Activated naive CD8-positive, alpha-beta T cell treated with anti-CD3 and anti-CD28 coated beads, Interleukin-2, amount 10 ng/mL, durations not matched to agents 7 days and 5 days (primary cell): ENCODE data around the gene TAS2R9. TPM values are rescaled to one million over a fixed set of nuclear protein-coding genes. Genes with fewer than 3 reads are reported as not detected.

ENCODE experiments used
- ATAC-seq: fragments of 150-1000 bp; cut with Tn5 transposase; one replicate; pipeline ENCODE4 v1.10.0; 2021; ENCODE audit warnings: low read depth, moderate library complexity
- POLR2A ChIA-PET: fragments of 350-600 bp; sonication (Branson Sonifier 250); formaldehyde crosslinking; loops from one replicate; lab custom pipeline; 2021; ENCODE audit warnings: antibody characterized with exemption; lab: Charles Lee
- DNase-seq: peaks from one replicate; pipeline ENCODE4 v3.0.0; 2021
- H3K27ac Mint-ChIP-seq: one replicate; pipeline ENCODE4 v1.8.0; 2022; ENCODE audit warnings: mild to moderate bottlenecking, mixed read lengths
- H3K27me3 Mint-ChIP-seq: one replicate; pipeline ENCODE4 v1.8.0; 2022; ENCODE audit warnings: mild to moderate bottlenecking, moderate library complexity, mixed read lengths
- H3K36me3 Mint-ChIP-seq: one replicate; pipeline ENCODE4 v1.8.0; 2021; ENCODE audit warnings: mild to moderate bottlenecking, mixed read lengths
- H3K4me1 Mint-ChIP-seq: one replicate; pipeline ENCODE4 v1.8.0; 2021; ENCODE audit warnings: mixed read lengths
- H3K4me3 Mint-ChIP-seq: one replicate; pipeline ENCODE4 v1.8.0; 2022; ENCODE audit warnings: mild to moderate bottlenecking, moderate library complexity, mixed read lengths
- H3K9me3 Mint-ChIP-seq: one replicate; pipeline ENCODE4 v1.8.0; 2021; ENCODE audit warnings: mixed read lengths
- total RNA-seq, 2 experiments: library from RNA; stranded (reverse); gene quantifications; one replicate each; pipeline ENCODE4 v1.2.3, GENCODE V29; 2021

TAS2R9 gene, protein sequence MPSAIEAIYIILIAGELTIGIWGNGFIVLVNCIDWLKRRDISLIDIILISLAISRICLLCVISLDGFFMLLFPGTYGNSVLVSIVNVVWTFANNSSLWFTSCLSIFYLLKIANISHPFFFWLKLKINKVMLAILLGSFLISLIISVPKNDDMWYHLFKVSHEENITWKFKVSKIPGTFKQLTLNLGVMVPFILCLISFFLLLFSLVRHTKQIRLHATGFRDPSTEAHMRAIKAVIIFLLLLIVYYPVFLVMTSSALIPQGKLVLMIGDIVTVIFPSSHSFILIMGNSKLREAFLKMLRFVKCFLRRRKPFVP
- total RNA-seq, result under 1 TPM in 1 of 2 experiments, not detected in 1; 0.28 TPM

- ATAC-seq, result no peak
- Mint-ChIP-seq H3K9me3 (no peaks in the 10 kb centered on the region), H3K27ac (no peak within 1 kb of the TSS), H3K27me3 (peaks cover 44% of the 10 kb centered on the region), H3K4me1 (peaks cover 7% of the 10 kb centered on the region), H3K4me3 (no peak within 1 kb of the TSS), H3K36me3 (no peaks in the 10 kb centered on the region)
- POLR2A ChIA-PET, result no interaction called here
- no peak for DNase-seq
Measured at GRCh38 chr12:10810068-10810467, at the start of gene TAS2R9. TSS of gene TAS2R9 (minus strand) at chr12:10810168. CDS start at chr12:10810075, 93 bp downstream.

DNA sequence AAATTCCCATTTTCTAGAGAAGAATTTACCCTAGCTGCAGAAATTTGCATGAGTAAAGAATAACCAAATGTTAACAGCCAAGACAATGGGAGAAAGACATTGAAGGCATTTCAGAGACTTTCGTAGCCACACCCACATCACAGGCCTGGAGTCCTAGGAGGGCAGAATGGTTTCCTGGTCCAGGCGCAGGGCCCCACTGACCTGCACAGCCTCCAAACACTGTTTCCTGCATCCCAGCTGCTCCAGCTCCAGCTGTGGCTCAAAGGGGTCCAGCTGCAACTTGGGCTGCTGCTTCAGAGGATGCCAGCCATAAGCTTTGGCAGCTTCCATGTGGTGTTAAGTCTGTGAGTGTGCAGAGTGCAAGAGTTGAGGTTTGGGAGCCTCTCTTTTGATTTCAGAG lies 45.8 kb upstream of the TAS2R9 start:
- H3K4me1 Mint-ChIP-seq, result peaks cover 21% of the 10 kb centered on the region
- ATAC-seq, result no peak
- no peak for DNase-seq
- peaks cover 40% of the 10 kb centered on the region for H3K9me3 Mint-ChIP-seq
- POLR2A ChIA-PET, result no interaction called here
- no peak overlapping the region for H3K4me3 Mint-ChIP-seq
- no peak overlapping the region for H3K27ac Mint-ChIP-seq
- no peaks in the 10 kb centered on the region for H3K27me3 Mint-ChIP-seq
- H3K36me3 Mint-ChIP-seq, result peaks cover 57% of the 10 kb centered on the region

GRCh38 chr12:10853776-10854175 lies 43.8 kb upstream of the TAS2R9 start:
- H3K9me3 Mint-ChIP-seq, result peaks cover 40% of the 10 kb centered on the region
- H3K4me1 Mint-ChIP-seq, result peaks cover 36% of the 10 kb centered on the region
- POLR2A ChIA-PET, result no interaction called here
- H3K27ac Mint-ChIP-seq, result peak overlapping the region; percentile 32
- no peak for ATAC-seq
- no peaks in the 10 kb centered on the region for H3K27me3 Mint-ChIP-seq
- H3K36me3 Mint-ChIP-seq, result peaks cover 57% of the 10 kb centered on the region
- H3K4me3 Mint-ChIP-seq, result no peak overlapping the region
- DNase-seq, result no peak

DNA sequence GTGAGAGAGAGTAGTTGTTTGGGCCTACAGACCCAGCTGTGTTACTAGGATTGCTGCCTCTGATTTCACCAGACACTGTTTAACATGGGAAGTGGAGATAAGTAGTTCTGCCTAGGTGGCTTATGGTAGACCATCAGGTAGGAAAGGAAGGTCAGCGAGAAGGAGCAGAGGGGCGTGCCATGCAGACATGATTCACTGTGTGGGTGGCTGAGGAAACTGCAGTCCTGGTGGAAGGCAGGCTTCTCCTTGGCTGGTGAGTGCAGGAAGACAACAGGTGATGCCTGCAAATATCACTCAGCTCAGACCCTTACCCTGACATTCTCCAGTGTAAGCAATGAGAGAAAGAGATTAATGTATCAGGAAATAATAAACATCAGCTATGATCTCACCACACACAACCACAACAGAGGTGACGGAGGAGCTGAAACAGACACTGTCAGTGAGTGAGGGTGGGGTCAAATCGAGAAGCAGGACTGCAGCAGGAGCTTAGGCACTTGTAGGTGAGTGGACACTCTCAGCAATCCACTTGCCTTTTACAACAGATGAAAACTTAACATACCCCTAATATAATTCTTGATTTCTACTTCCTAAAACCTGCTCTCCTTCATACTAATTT lies 41.4 kb upstream of the TAS2R9 start:
- POLR2A ChIA-PET, result interaction anchor here (3.8 kb wide), 1 partner anchor 320 kb away, joined by 16 read pairs; the partner anchor contains the start of gene SMIM10L1

GRCh38 chr12:10849425-10849878 lies 39.5 kb upstream of the TAS2R9 start, which contains the start of gene PRR4:
TSS of gene PRR4 (minus strand) at chr12:10849475. CDS start at chr12:10849437, 38 bp downstream.
- Mint-ChIP-seq H3K9me3 (peaks cover 19% of the 10 kb centered on the region), H3K27ac (peak within 1 kb of the TSS; percentile 75), H3K27me3 (no peaks in the 10 kb centered on the region), H3K4me1 (peaks cover 38% of the 10 kb centered on the region), H3K4me3 (peak within 1 kb of the TSS; percentile 31), H3K36me3 (peaks cover 52% of the 10 kb centered on the region)
- ATAC-seq, result peak; percentile 83
- POLR2A ChIA-PET, result interaction anchor here (3.8 kb wide), 1 partner anchor 322 kb away, joined by 16 read pairs; the partner anchor contains the start of gene SMIM10L1
- DNase-seq, result no peak

More for the DNA sequence above, 41.4 kb upstream of the TAS2R9 start:
- ATAC-seq (no peak), DNase-seq (no peak)
- Mint-ChIP-seq H3K36me3 (peaks cover 58% of the 10 kb centered on the region), H3K4me3 (no peak overlapping the region), H3K9me3 (peaks cover 29% of the 10 kb centered on the region), H3K27me3 (no peaks in the 10 kb centered on the region), H3K27ac (peak overlapping the region; percentile 75), H3K4me1 (peaks cover 38% of the 10 kb centered on the region)

DNA sequence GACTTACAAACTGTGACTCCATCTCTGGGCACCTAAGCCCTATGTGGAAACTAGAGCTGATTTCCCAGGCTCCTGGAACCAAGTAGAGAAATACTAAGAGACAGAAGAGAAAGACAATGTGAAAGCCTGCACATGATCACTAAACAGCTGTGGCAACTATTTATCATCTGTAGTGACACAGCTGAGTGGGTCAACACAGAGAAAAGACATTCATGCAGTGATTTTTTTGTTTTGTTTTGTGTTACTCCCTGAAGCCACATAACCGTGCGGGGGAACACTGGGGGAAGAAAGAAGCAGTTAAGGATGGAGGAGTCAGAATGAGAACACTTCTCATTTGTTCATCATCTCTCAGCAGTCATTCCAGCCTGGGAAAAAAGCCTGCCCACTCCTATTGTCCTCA lies 37.8 kb upstream of the TAS2R9 start:
- Mint-ChIP-seq H3K36me3 (peaks cover 52% of the 10 kb centered on the region), H3K4me1 (peaks cover 36% of the 10 kb centered on the region), H3K27ac (no peak overlapping the region), H3K27me3 (no peaks in the 10 kb centered on the region), H3K9me3 (peaks cover 19% of the 10 kb centered on the region), H3K4me3 (no peak overlapping the region)
- DNase-seq (no peak), ATAC-seq (no peak)
- POLR2A ChIA-PET, result interaction anchor here (0.7 to 3.8 kb wide), 2 partner anchors 323 to 696 kb away, joined by 3 to 16 read pairs; partner anchors contain the start of gene SMIM10L1

- POLR2A ChIA-PET, result no interaction called here
- DNase-seq (no peak), ATAC-seq (no peak)
- Mint-ChIP-seq H3K4me3 (no peak overlapping the region), H3K4me1 (peaks cover 1% of the 10 kb centered on the region), H3K36me3 (peaks cover 30% of the 10 kb centered on the region), H3K27ac (no peak overlapping the region), H3K9me3 (peaks cover 4% of the 10 kb centered on the region), H3K27me3 (no peaks in the 10 kb centered on the region)
Measured at GRCh38 chr12:10842862-10843261, 32.9 kb upstream of the TAS2R9 start.

- ATAC-seq (no peak), DNase-seq (no peak)
- Mint-ChIP-seq H3K27ac (no peak overlapping the region), H3K4me3 (no peak overlapping the region), H3K36me3 (peaks cover 12% of the 10 kb centered on the region), H3K27me3 (no peaks in the 10 kb centered on the region), H3K4me1 (no peaks in the 10 kb centered on the region), H3K9me3 (peaks cover 2% of the 10 kb centered on the region)
- POLR2A ChIA-PET, result no interaction called here
Measured at GRCh38 chr12:10838461-10838860, 28.5 kb upstream of the TAS2R9 start.

DNA sequence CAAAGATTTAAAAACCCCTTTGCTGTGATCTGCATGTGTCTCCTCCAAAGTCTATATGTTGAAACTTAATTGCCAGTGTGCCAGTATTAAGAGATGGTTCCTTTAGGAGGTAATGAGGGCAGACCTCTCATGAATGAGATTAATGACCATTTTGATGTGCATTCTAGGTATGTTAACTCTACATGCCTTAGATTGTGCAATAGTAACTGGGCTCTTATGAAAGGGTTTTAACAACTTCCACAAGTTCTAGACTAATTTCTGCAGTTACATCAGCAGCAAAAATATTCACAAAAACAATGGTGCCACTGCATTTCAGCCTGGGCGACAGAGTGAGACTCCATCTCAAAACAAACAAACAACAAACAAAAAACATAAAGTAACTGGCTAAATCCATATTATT lies 20.0 kb upstream of the TAS2R9 start:
- H3K4me3 Mint-ChIP-seq, result no peak overlapping the region
- no peaks in the 10 kb centered on the region for H3K9me3 Mint-ChIP-seq
- no peaks in the 10 kb centered on the region for H3K4me1 Mint-ChIP-seq
- no peak for ATAC-seq
- no peaks in the 10 kb centered on the region for H3K36me3 Mint-ChIP-seq
- no peak for DNase-seq
- H3K27me3 Mint-ChIP-seq, result no peaks in the 10 kb centered on the region
- POLR2A ChIA-PET, result no interaction called here
- H3K27ac Mint-ChIP-seq, result no peak overlapping the region

DNA sequence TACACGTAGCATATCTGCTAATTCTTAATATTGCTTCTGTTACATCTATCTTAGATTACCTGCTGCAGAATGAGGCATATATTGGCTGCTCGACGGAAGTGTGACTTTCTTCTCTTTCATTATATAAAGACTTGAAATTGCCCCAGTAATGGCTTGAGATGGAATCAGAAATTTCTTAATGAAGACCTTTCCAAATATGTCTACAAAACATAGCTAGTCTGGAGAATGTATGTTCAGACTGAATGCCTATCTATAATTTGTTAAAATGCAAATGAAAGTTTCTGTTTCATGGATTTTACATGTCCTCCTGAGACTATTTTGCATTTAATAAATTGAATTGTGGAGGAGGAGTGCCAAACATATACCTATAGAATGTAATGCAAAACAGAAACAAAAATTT lies 16.3 kb upstream of the TAS2R9 start, which contains the start of gene TAS2R10:
Gene TAS2R10 (minus strand): TSS at position 101 of the 400 bp plus-strand sequence. CDS start 89 bp downstream, at position 12.
- H3K27me3 Mint-ChIP-seq, result peaks cover 2% of the 10 kb centered on the region
- no peak within 1 kb of the TSS for H3K4me3 Mint-ChIP-seq
- no peaks in the 10 kb centered on the region for H3K36me3 Mint-ChIP-seq
- DNase-seq (no peak), ATAC-seq (no peak)
- H3K4me1 Mint-ChIP-seq, result no peaks in the 10 kb centered on the region
- no peaks in the 10 kb centered on the region for H3K9me3 Mint-ChIP-seq
- POLR2A ChIA-PET, result no interaction called here
- H3K27ac Mint-ChIP-seq, result no peak within 1 kb of the TSS

- DNase-seq, result no peak
- H3K4me3 Mint-ChIP-seq, result no peak overlapping the region
- no peaks in the 10 kb centered on the region for H3K4me1 Mint-ChIP-seq
- H3K36me3 Mint-ChIP-seq, result no peaks in the 10 kb centered on the region
- H3K9me3 Mint-ChIP-seq, result no peaks in the 10 kb centered on the region
- ATAC-seq, result no peak
- no peak overlapping the region for H3K27ac Mint-ChIP-seq
- POLR2A ChIA-PET, result no interaction called here
- H3K27me3 Mint-ChIP-seq, result peaks cover 2% of the 10 kb centered on the region
Measured at GRCh38 chr12:10824957-10825356, 15.0 kb upstream of the TAS2R9 start.

- Mint-ChIP-seq H3K27me3 (peaks cover 40% of the 10 kb centered on the region), H3K27ac (no peak overlapping the region), H3K9me3 (no peaks in the 10 kb centered on the region), H3K4me3 (no peak overlapping the region), H3K36me3 (no peaks in the 10 kb centered on the region), H3K4me1 (peaks cover 7% of the 10 kb centered on the region)
- ATAC-seq, result no peak
- DNase-seq, result no peak
- POLR2A ChIA-PET, result no interaction called here
Measured at GRCh38 chr12:10811883-10812536, 2.0 kb upstream of the TAS2R9 start.

GRCh38 chr12:10807186-10807585 lies 2.8 kb downstream of the TAS2R9 start, which contains the start of gene TAS2R8:
TSS of gene TAS2R8 (minus strand) at chr12:10807286. CDS start at chr12:10806980, 306 bp downstream.
- Mint-ChIP-seq H3K4me1 (peaks cover 4% of the 10 kb centered on the region), H3K4me3 (no peak within 1 kb of the TSS), H3K27ac (no peak within 1 kb of the TSS), H3K9me3 (no peaks in the 10 kb centered on the region), H3K27me3 (peaks cover 48% of the 10 kb centered on the region), H3K36me3 (no peaks in the 10 kb centered on the region)
- ATAC-seq, result no peak
- POLR2A ChIA-PET, result no interaction called here
- no peak for DNase-seq
